ENCODE data around the gene ELAPOR1. TPM values are rescaled to one million over a fixed set of nuclear protein-coding genes. Genes with fewer than 3 reads are reported as not detected.

The ELAPOR1 gene
- total and polyA plus RNA-seq, 9 of the 15 experiments (the other 6 are each of a cell fraction or from before 2014, with no cell fraction given), result 0.07 to 1.2 (median 0.18) TPM

DNA sequence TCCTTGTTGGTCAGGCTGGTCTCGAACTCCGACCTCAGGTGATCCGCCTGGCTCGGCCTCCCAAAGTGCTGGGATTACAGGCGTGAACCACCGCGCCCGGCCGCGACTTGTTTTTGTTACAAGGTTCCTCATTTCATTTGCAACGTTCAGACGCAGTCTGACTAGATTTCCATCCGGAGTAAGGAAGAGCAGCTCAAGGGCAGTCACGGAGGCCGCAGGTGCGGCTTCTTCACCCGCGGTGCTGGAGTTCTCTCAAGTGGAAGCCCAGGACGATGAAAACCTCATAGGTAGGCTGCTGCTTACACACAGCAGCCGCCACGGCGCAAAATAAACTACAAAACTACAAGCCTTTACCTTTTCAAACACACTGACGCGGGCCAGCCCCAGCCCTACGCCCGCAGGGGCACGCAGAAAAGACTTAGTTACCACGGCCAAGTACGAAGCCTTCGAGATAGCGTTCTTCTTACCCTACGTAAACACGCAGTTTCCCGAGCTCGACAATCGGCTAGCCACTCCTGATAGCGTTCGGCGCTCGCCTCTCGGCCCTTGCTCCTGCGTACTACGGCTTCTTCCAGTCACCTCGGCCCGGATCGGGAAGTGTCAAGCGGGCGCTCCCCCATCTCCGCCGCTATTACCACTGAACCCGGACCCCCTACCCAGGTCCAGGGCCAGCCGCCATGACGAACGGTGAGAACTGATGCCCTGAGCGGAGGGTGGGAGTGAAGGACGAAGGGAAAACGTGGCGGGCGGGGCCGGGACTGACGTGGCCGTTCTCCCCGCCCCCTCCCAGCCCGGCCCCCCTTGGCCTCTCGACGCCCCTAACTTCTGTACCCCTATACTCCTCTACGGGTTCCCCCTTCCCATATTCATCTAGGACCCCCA is 23.5 kb upstream of the ELAPOR1 start, which contains the start of gene TMEM167B (continued):
- 0 out of 2 replicates have a peak, but pooled peaks have one; percentile 22 for TF ChIP-seq SPI1 (IDR thresholded peaks at IDR 0.05; ENCODE audit: borderline replicate concordance, low read depth, low read length)
- TF ChIP-seq EGR1 (conservative IDR thresholded peaks at IDR 0.05), result peak; percentile 64
- peak; percentile 71; the same call in 1 of the 2 replicates for TF ChIP-seq POLR2AphosphoS5 (IDR thresholded peaks at IDR 0.05; ENCODE audit: control insufficient read depth, insufficient read depth, low read depth, low read length)
- peak; percentile 89; the same call in 1 of the 2 replicates for TF ChIP-seq TGIF2 (CRISPR knock-in tag; IDR thresholded peaks at IDR 0.05)
- TF ChIP-seq TEAD1 (CRISPR knock-in tag; IDR thresholded peaks at IDR 0.05), result peak; percentile 16 to 63; a peak in 2 of 4 replicates
- peak; percentile 98 for TF ChIP-seq L3MBTL2 (IDR thresholded peaks at IDR 0.05)
- TF ChIP-seq NCOA4 (IDR thresholded peaks at IDR 0.05; ENCODE audit: partially characterized antibody), result peak; percentile 100
- TF ChIP-seq POLR2H (tag; IDR thresholded peaks at IDR 0.05; ENCODE audit: low read depth), result peak; percentile 74
- no peak for TF ChIP-seq FOXJ3 (CRISPR knock-in tag; IDR thresholded peaks at IDR 0.05)
- peak; percentile 41 for TF ChIP-seq TAF7 (tag; IDR thresholded peaks at IDR 0.05)
- TF ChIP-seq, protein P1, sequence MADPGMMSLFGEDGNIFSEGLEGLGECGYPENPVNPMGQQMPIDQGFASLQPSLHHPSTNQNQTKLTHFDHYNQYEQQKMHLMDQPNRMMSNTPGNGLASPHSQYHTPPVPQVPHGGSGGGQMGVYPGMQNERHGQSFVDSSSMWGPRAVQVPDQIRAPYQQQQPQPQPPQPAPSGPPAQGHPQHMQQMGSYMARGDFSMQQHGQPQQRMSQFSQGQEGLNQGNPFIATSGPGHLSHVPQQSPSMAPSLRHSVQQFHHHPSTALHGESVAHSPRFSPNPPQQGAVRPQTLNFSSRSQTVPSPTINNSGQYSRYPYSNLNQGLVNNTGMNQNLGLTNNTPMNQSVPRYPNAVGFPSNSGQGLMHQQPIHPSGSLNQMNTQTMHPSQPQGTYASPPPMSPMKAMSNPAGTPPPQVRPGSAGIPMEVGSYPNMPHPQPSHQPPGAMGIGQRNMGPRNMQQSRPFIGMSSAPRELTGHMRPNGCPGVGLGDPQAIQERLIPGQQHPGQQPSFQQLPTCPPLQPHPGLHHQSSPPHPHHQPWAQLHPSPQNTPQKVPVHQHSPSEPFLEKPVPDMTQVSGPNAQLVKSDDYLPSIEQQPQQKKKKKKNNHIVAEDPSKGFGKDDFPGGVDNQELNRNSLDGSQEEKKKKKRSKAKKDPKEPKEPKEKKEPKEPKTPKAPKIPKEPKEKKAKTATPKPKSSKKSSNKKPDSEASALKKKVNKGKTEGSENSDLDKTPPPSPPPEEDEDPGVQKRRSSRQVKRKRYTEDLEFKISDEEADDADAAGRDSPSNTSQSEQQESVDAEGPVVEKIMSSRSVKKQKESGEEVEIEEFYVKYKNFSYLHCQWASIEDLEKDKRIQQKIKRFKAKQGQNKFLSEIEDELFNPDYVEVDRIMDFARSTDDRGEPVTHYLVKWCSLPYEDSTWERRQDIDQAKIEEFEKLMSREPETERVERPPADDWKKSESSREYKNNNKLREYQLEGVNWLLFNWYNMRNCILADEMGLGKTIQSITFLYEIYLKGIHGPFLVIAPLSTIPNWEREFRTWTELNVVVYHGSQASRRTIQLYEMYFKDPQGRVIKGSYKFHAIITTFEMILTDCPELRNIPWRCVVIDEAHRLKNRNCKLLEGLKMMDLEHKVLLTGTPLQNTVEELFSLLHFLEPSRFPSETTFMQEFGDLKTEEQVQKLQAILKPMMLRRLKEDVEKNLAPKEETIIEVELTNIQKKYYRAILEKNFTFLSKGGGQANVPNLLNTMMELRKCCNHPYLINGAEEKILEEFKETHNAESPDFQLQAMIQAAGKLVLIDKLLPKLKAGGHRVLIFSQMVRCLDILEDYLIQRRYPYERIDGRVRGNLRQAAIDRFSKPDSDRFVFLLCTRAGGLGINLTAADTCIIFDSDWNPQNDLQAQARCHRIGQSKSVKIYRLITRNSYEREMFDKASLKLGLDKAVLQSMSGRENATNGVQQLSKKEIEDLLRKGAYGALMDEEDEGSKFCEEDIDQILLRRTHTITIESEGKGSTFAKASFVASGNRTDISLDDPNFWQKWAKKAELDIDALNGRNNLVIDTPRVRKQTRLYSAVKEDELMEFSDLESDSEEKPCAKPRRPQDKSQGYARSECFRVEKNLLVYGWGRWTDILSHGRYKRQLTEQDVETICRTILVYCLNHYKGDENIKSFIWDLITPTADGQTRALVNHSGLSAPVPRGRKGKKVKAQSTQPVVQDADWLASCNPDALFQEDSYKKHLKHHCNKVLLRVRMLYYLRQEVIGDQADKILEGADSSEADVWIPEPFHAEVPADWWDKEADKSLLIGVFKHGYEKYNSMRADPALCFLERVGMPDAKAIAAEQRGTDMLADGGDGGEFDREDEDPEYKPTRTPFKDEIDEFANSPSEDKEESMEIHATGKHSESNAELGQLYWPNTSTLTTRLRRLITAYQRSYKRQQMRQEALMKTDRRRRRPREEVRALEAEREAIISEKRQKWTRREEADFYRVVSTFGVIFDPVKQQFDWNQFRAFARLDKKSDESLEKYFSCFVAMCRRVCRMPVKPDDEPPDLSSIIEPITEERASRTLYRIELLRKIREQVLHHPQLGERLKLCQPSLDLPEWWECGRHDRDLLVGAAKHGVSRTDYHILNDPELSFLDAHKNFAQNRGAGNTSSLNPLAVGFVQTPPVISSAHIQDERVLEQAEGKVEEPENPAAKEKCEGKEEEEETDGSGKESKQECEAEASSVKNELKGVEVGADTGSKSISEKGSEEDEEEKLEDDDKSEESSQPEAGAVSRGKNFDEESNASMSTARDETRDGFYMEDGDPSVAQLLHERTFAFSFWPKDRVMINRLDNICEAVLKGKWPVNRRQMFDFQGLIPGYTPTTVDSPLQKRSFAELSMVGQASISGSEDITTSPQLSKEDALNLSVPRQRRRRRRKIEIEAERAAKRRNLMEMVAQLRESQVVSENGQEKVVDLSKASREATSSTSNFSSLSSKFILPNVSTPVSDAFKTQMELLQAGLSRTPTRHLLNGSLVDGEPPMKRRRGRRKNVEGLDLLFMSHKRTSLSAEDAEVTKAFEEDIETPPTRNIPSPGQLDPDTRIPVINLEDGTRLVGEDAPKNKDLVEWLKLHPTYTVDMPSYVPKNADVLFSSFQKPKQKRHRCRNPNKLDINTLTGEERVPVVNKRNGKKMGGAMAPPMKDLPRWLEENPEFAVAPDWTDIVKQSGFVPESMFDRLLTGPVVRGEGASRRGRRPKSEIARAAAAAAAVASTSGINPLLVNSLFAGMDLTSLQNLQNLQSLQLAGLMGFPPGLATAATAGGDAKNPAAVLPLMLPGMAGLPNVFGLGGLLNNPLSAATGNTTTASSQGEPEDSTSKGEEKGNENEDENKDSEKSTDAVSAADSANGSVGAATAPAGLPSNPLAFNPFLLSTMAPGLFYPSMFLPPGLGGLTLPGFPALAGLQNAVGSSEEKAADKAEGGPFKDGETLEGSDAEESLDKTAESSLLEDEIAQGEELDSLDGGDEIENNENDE (IDR thresholded peaks at IDR 0.05; ENCODE audit: low read depth, low read length), result no peak
- peak; percentile 66 for TF ChIP-seq NR2C1 (IDR thresholded peaks at IDR 0.05)
- TF ChIP-seq NR2C1 (tag; IDR thresholded peaks at IDR 0.05), result peak; percentile 82
- no peak for TF ChIP-seq ZNF224 (CRISPR knock-in tag; IDR thresholded peaks at IDR 0.05)
- no peak; a peak in 1 of 4 replicates for TF ChIP-seq RAD21 (CRISPR knock-in tag; conservative IDR thresholded peaks at IDR 0.05 in 1 of 2, IDR thresholded peaks at IDR 0.05 in 1 of 2)
- TF ChIP-seq MTF1 (CRISPR knock-in tag; IDR thresholded peaks at IDR 0.05; ENCODE audit: borderline replicate concordance), result no peak

Data from K562 (cell line).